ENCODE data around the gene FA2H.

DNA sequence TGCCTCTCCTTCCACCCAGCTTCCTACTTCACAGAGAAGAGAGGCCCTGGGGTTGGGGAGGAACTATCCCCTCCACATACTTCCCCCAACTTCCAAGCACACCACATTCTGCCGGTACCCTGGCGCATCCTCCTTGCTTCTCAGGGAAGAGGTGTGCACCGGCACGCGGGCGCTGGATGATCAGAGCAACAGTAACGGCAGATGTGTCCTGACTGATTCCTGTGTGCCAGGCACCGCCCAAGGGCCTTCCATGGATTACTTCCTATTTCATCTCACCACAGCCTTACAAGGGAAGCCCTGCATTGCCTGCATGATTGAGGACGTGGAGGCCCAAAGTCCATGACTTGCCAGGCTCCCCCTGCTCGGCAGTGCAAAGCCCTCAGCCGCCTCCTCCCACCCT is 52.9 kb downstream of the FA2H start:
- TF ChIP-seq, protein P1, sequence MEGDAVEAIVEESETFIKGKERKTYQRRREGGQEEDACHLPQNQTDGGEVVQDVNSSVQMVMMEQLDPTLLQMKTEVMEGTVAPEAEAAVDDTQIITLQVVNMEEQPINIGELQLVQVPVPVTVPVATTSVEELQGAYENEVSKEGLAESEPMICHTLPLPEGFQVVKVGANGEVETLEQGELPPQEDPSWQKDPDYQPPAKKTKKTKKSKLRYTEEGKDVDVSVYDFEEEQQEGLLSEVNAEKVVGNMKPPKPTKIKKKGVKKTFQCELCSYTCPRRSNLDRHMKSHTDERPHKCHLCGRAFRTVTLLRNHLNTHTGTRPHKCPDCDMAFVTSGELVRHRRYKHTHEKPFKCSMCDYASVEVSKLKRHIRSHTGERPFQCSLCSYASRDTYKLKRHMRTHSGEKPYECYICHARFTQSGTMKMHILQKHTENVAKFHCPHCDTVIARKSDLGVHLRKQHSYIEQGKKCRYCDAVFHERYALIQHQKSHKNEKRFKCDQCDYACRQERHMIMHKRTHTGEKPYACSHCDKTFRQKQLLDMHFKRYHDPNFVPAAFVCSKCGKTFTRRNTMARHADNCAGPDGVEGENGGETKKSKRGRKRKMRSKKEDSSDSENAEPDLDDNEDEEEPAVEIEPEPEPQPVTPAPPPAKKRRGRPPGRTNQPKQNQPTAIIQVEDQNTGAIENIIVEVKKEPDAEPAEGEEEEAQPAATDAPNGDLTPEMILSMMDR (IDR thresholded peaks at IDR 0.05; ENCODE audit: low read depth, low read length) = no peak
- no peak for TF ChIP-seq EZH2phosphoT487 (IDR thresholded peaks at IDR 0.05; ENCODE audit: low read depth)
